ENCODE measurements around the gene TOE1. TPM values are rescaled to one million over a fixed set of nuclear protein-coding genes. Genes with fewer than 3 reads are reported as not detected.
A peak's percentile ranks its signal among the peaks of the same experiment; 100 is the strongest.

Gene TOE1
- total and polyA plus RNA-seq, 9 of the 15 experiments (the other 6 are each of a cell fraction or from before 2014, with no cell fraction given) = 32.1 to 85.7 (median 38.0) TPM

DNA sequence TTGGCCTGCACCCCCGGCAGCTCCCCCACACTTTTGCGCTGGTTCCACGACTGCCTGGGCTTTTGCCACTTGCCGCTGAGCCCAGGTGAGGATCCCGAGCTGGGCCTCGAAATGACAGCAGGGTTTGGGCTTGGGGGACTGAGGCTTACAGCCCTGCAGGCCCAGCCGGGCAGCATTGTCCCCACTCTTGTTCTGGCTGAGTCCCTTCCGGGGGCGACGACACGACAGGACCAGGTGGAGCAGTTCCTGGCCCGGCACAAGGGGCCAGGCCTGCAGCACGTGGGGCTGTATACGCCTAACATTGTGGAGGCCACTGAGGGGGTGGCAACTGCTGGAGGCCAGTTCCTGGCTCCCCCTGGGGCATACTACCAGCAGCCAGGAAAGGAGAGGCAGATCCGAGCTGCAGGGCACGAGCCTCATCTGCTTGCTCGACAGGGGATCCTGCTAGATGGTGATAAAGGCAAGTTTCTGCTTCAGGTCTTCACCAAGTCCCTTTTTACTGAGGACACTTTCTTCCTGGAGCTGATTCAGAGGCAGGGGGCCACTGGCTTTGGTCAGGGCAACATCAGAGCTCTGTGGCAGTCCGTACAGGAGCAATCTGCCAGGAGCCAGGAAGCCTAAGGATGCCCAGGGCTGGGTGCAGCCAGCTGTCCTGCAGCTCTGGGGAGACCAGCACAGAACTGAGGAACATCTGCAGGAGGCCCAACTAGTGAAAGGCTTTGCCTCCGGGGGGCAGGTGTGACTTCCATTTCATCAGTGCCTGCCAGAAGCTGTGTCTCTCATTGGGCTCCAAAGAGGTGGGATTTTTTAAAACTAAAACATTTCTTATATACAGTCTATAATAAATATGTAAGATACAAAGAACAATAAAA lies 12.1 kb upstream of the TOE1 start:
- CTCF ChIA-PET (ENCODE audit: low intra/inter-chr PET ratio) = interaction anchor here (0.5 kb wide), 1 partner anchor 29 kb away, joined by 3 read pairs; no protein-coding TSS in a partner anchor
- H3K36me3 ChIP-seq (ENCODE audit: control insufficient read depth, insufficient read depth, low read length) = peaks cover 29% of the 10 kb centered on the region; the same call in 2 of the 3 replicates
- POLR2A ChIA-PET = interaction anchor here (0.6 to 3.7 kb wide), 6 partner anchors 8 to 569 kb away, joined by 3 to 26 read pairs (median 3); partner anchors contain the start of genes MUTYH and TOE1
- H3K27me3 ChIP-seq (ENCODE audit: control insufficient read depth in 2 of 2, insufficient read depth in 2 of 2, low read length in 2 of 2) = no peaks in the 10 kb centered on the region
- FAIRE-seq (no peak), DNase-seq (ENCODE audit: extremely low read depth in 1 of 4, low spot score in 3 of 4) (peak in 2 of 4 experiments; percentile 5 to 11), ATAC-seq (0 out of 3 replicates have a peak, but pooled peaks have one; percentile 11)
- no peak overlapping the region for H3K4me2 ChIP-seq (ENCODE audit: insufficient read depth, low read length)
- no peak overlapping the region for H3K27ac ChIP-seq (ENCODE audit: extremely low read depth, low read depth, low read length)
- H3K4me1 ChIP-seq (replicated peaks in 1 of 2; ENCODE audit: control insufficient read depth in 2 of 2, insufficient read depth in 2 of 2, low read length in 2 of 2) = peaks cover 6 to 41% of the 10 kb centered on the region in 2 experiments; a peak in 3 of 5 replicates
- BruUV-seq (replicated peaks) = no TSS peak
- H4K20me1 ChIP-seq (replicated peaks; ENCODE audit: control insufficient read depth, insufficient read depth, low read length) = no peaks in the 10 kb centered on the region
- H3K9me3 ChIP-seq (replicated peaks; ENCODE audit: control insufficient read depth, insufficient read depth, low read depth, low read length) = no peaks in the 10 kb centered on the region
- peak overlapping the region in 1 of 2 experiments; percentile 71; a peak in 2 of 4 replicates for H3K9ac ChIP-seq (ENCODE audit: insufficient read depth in 1 of 2, low read depth in 2 of 2, low read length in 2 of 2)
- in situ Hi-C loops (cut with MboI) (no loop called here), intact Hi-C loops (cut with micrococcal nuclease) (no loop called here)
- WGBS (ENCODE audit: insufficient coverage, low coverage, missing lambda C conversion rate) = 87% methylated on average over 19 of the region's 19 CpGs
- H3K79me2 ChIP-seq (ENCODE audit: control insufficient read depth, insufficient read depth, low read length) = no peaks in the 10 kb centered on the region
- no peak overlapping the region for H2AFZ ChIP-seq (ENCODE audit: low read depth, low read length)
- H3K9me1 ChIP-seq (ENCODE audit: control insufficient read depth, insufficient read depth, low read length) = peaks cover 3% of the 10 kb centered on the region
- no peak overlapping the region for H3K4me3 ChIP-seq
- TF ChIP-seq FOXK2 (conservative IDR thresholded peaks at IDR 0.05 in 1 of 2, IDR thresholded peaks at IDR 0.05 in 1 of 2; ENCODE audit: low read depth in 2 of 2) (no peak), PTTG1 (tag; IDR thresholded peaks at IDR 0.05; ENCODE audit: low read depth) (no peak), SIRT6 (IDR thresholded peaks at IDR 0.05; ENCODE audit: low read depth, low read length) (no peak), ZMIZ1 (IDR thresholded peaks at IDR 0.05; ENCODE audit: low read depth in 2 of 2, low read length in 2 of 2) (no peak), NFIC (IDR thresholded peaks at IDR 0.05) (no peak), POLR2G (IDR thresholded peaks at IDR 0.05; ENCODE audit: low read depth, low read length) (peak; percentile 35; the same call in 1 of the 2 replicates), MAFG (tag; conservative IDR thresholded peaks at IDR 0.05) (no peak), NCOR1 (IDR thresholded peaks at IDR 0.05) (no peak)
- TF ChIP-seq, protein P1, sequence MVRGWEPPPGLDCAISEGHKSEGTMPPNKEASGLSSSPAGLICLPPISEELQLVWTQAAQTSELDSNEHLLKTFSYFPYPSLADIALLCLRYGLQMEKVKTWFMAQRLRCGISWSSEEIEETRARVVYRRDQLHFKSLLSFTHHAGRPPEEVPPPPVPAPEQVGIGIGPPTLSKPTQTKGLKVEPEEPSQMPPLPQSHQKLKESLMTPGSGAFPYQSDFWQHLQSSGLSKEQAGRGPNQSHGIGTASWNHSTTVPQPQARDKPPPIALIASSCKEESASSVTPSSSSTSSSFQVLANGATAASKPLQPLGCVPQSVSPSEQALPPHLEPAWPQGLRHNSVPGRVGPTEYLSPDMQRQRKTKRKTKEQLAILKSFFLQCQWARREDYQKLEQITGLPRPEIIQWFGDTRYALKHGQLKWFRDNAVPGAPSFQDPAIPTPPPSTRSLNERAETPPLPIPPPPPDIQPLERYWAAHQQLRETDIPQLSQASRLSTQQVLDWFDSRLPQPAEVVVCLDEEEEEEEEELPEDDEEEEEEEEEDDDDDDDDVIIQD (CRISPR knock-in tag; IDR thresholded peaks at IDR 0.05) = no peak
- TF ChIP-seq, protein P2, sequence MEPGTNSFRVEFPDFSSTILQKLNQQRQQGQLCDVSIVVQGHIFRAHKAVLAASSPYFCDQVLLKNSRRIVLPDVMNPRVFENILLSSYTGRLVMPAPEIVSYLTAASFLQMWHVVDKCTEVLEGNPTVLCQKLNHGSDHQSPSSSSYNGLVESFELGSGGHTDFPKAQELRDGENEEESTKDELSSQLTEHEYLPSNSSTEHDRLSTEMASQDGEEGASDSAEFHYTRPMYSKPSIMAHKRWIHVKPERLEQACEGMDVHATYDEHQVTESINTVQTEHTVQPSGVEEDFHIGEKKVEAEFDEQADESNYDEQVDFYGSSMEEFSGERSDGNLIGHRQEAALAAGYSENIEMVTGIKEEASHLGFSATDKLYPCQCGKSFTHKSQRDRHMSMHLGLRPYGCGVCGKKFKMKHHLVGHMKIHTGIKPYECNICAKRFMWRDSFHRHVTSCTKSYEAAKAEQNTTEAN (CRISPR knock-in tag; IDR thresholded peaks at IDR 0.05) = no peak
- TF ChIP-seq, protein P3, sequence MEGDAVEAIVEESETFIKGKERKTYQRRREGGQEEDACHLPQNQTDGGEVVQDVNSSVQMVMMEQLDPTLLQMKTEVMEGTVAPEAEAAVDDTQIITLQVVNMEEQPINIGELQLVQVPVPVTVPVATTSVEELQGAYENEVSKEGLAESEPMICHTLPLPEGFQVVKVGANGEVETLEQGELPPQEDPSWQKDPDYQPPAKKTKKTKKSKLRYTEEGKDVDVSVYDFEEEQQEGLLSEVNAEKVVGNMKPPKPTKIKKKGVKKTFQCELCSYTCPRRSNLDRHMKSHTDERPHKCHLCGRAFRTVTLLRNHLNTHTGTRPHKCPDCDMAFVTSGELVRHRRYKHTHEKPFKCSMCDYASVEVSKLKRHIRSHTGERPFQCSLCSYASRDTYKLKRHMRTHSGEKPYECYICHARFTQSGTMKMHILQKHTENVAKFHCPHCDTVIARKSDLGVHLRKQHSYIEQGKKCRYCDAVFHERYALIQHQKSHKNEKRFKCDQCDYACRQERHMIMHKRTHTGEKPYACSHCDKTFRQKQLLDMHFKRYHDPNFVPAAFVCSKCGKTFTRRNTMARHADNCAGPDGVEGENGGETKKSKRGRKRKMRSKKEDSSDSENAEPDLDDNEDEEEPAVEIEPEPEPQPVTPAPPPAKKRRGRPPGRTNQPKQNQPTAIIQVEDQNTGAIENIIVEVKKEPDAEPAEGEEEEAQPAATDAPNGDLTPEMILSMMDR (IDR thresholded peaks at IDR 0.05 in 2 of 3, conservative IDR thresholded peaks at IDR 0.05 in 1 of 3; ENCODE audit: insufficient read depth in 2 of 3, low read depth in 1 of 3, low read length in 3 of 3) = 0 out of 6 replicates have a peak, but pooled peaks of 1 of the 3 experiments have one; percentile 12

Measured in K562 (cell line).